PC-9 (cell line): Measurements from ENCODE around the gene NRXN2. TPM values are rescaled to one million over a fixed set of nuclear protein-coding genes. Genes with fewer than 3 reads are reported as not detected.
"Not testable (repeated sequence)": the region's sequence is repeated elsewhere in the genome, so short reads cannot be mapped to it uniquely, and the experiment has no call there.

ENCODE experiments used
- BruUV-seq: library from RNA; stranded (reverse); fragments of 400-500 nt; replicated peaks from 2 replicates; lab custom pipeline; 2021; lab: Mats Ljungman, UMichigan
- CTCF ChIA-PET: fragments of 300-600 bp; sonication (Branson Sonifier 250); formaldehyde crosslinking; loops from one replicate; lab custom pipeline; 2022; ENCODE audit warnings: antibody characterized with exemption; lab: Charles Lee
- POLR2A ChIA-PET: fragments of 300-600 bp; sonication (Branson Sonifier 250); formaldehyde crosslinking; loops from one replicate; lab custom pipeline; 2022; ENCODE audit warnings: antibody characterized with exemption; ENCODE audit not compliant: unreplicated experiment; lab: Charles Lee
- DNase-seq, 2 experiments: peaks; one replicate each; pipeline versions ENCODE4 v3.0.0 to v3.0.0-alpha.2; 2015 to 2022; ENCODE audit warnings: mixed read lengths in 1 of 2
- H2AFZ ChIP-seq: fragments of 200-600 bp; sonication (generic); 2 replicates; pipeline ENCODE4 v1.8.1; 2017; ENCODE audit warnings: antibody characterized with exemption
- H3F3A ChIP-seq: fragments of 200-600 bp; sonication (generic); 2 replicates; pipeline ENCODE4 v1.8.1; 2017; ENCODE audit warnings: antibody characterized with exemption, mild to moderate bottlenecking, low read depth; ENCODE audit not compliant: insufficient read depth
- H3K27ac ChIP-seq: fragments of 200-600 bp; sonication (generic); 2 replicates; pipeline ENCODE4 v1.6.1; 2016; ENCODE audit warnings: mixed run types
- H3K27me3 ChIP-seq: fragments of 200-600 bp; sonication (generic); 2 replicates; pipeline ENCODE4 v1.6.1; 2016; ENCODE audit warnings: low read depth, mixed run types; ENCODE audit not compliant: insufficient read depth
- H3K36me3 ChIP-seq: fragments of 200-600 bp; sonication (generic); 2 replicates; pipeline ENCODE4 v1.6.1; 2016; ENCODE audit warnings: low read depth, mixed run types
- H3K4me1 ChIP-seq: fragments of 200-600 bp; sonication (generic); replicated peaks from 2 replicates; pipeline ENCODE4 v1.6.1; 2016; ENCODE audit warnings: mixed run types; ENCODE audit not compliant: insufficient read depth
- H3K4me2 ChIP-seq: fragments of 200-600 bp; sonication (generic); 2 replicates; pipeline ENCODE4 v1.6.1; 2017; ENCODE audit warnings: mixed run types
- H3K4me3 ChIP-seq: fragments of 200-600 bp; sonication (generic); 2 replicates; pipeline ENCODE4 v1.6.1; 2016; ENCODE audit warnings: mixed run types
- H3K79me2 ChIP-seq: fragments of 200-600 bp; sonication (generic); 2 replicates; pipeline ENCODE4 v1.6.1; 2017; ENCODE audit warnings: low read depth, mixed run types
- H3K9me2 ChIP-seq: fragments of 200-600 bp; sonication (generic); 2 replicates; pipeline ENCODE4 v1.8.1; 2017; ENCODE audit warnings: mild to moderate bottlenecking; ENCODE audit not compliant: insufficient read depth
- H3K9me3 ChIP-seq: fragments of 200-600 bp; sonication (generic); 2 replicates; pipeline ENCODE4 v1.8.1; 2016; ENCODE audit warnings: low read depth; ENCODE audit not compliant: insufficient read depth
- H4K20me1 ChIP-seq: fragments of 200-600 bp; sonication (generic); 2 replicates; pipeline ENCODE4 v1.8.1; 2017; ENCODE audit not compliant: insufficient read depth
- EZH2 ChIP-seq: fragments of 200-600 bp; sonication (generic); IDR thresholded peaks from 2 replicates; pipeline ENCODE4 v1.8.0; 2017; ENCODE audit warnings: antibody characterized with exemption, low read depth
- intact Hi-C: fragments of 100-400 bp; cut with micrococcal nuclease; formaldehyde crosslinking; loops from one replicate; pipeline ENCODE4 v1.10.0; 2022; ENCODE audit not compliant: unreplicated experiment
- total RNA-seq: library from RNA; stranded (reverse); gene quantifications from 2 replicates; pipeline ENCODE4 v1.2.3, GENCODE V29; 2021
- TF ChIP-seq, protein P1 (sequence below): fragments of 200-600 bp; sonication (generic); conservative IDR thresholded peaks from 2 replicates; pipeline ENCODE4 v1.6.1; 2017; ENCODE audit warnings: mixed run types, antibody characterized with exemption, mild to moderate bottlenecking, moderate library complexity

NRXN2 gene
- total RNA-seq, 1 experiment from 2014 or later = not detected

GRCh38 chr11:64562723-64563351 is 160.2 kb downstream of the NRXN2 start:
- Histone ChIP-seq H4K20me1 (no peaks in the 10 kb centered on the region), H3K9me2 (no peaks in the 10 kb centered on the region), H3K27ac (no peak overlapping the region), H3K9me3 (no peaks in the 10 kb centered on the region), H3K4me2 (no peak overlapping the region), H3K79me2 (no peaks in the 10 kb centered on the region), H3K36me3 (no peaks in the 10 kb centered on the region), H3F3A (peaks cover 8% of the 10 kb centered on the region; the same call in 1 of the 2 replicates), H3K4me3 (no peak overlapping the region), H3K27me3 (no peaks in the 10 kb centered on the region), H2AFZ (no peak overlapping the region), H3K4me1 (peaks cover 11% of the 10 kb centered on the region)
- no peak for TF ChIP-seq EZH2
- TF ChIP-seq, protein P1, sequence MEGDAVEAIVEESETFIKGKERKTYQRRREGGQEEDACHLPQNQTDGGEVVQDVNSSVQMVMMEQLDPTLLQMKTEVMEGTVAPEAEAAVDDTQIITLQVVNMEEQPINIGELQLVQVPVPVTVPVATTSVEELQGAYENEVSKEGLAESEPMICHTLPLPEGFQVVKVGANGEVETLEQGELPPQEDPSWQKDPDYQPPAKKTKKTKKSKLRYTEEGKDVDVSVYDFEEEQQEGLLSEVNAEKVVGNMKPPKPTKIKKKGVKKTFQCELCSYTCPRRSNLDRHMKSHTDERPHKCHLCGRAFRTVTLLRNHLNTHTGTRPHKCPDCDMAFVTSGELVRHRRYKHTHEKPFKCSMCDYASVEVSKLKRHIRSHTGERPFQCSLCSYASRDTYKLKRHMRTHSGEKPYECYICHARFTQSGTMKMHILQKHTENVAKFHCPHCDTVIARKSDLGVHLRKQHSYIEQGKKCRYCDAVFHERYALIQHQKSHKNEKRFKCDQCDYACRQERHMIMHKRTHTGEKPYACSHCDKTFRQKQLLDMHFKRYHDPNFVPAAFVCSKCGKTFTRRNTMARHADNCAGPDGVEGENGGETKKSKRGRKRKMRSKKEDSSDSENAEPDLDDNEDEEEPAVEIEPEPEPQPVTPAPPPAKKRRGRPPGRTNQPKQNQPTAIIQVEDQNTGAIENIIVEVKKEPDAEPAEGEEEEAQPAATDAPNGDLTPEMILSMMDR = no peak
- CTCF ChIA-PET = no interaction called here
- BruUV-seq = no TSS peak
- no peak for DNase-seq
- intact Hi-C loops = no loop called here
- POLR2A ChIA-PET = no interaction called here

DNA sequence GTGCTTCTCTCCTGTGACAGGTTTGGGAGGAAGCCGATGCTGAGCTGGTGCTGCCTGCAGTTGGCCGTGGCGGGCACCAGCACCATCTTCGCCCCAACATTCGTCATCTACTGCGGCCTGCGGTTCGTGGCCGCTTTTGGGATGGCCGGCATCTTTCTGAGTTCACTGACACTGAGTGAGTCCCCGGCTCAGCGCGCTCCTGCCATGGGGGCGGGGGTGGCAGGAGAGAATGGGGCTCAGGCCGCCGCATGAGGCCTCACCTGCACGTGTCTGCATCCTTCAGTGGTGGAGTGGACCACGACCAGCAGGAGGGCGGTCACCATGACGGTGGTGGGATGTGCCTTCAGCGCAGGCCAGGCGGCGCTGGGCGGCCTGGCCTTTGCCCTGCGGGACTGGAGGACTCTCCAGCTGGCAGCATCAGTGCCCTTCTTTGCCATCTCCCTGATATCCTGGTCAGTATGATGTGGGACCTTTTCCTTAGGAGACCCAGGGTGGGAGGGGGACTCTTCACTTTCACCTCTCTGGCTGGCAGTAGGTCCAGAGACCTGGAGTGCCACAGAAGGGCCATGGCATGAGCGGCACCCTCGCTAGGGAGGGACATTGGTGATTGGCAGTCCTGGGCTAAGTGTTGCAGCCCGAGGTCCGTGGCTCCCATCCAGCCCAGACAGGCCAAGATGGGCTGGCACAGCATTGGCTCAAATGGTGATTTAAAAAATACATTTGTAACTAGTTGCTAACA is 160.8 kb downstream of the NRXN2 start:
- Histone ChIP-seq H3K4me2 (no peak overlapping the region), H3K4me3 (no peak overlapping the region), H2AFZ (no peak overlapping the region), H3K4me1 (peaks cover 11% of the 10 kb centered on the region), H3K79me2 (no peaks in the 10 kb centered on the region), H3K27ac (no peak overlapping the region), H3K9me3 (no peaks in the 10 kb centered on the region), H3K9me2 (no peaks in the 10 kb centered on the region), H3K27me3 (no peaks in the 10 kb centered on the region), H4K20me1 (no peaks in the 10 kb centered on the region), H3K36me3 (no peaks in the 10 kb centered on the region), H3F3A (peaks cover 8% of the 10 kb centered on the region; the same call in 1 of the 2 replicates)
- intact Hi-C loops = no loop called here
- POLR2A ChIA-PET = no interaction called here
- TF ChIP-seq, protein P1 = no peak
- TF ChIP-seq EZH2 = no peak
- BruUV-seq = no TSS peak
- no peak for DNase-seq
- CTCF ChIA-PET = interaction anchor here (0.6 kb wide), 1 partner anchor 191 kb away, joined by 6 read pairs; no protein-coding TSS in a partner anchor

DNA sequence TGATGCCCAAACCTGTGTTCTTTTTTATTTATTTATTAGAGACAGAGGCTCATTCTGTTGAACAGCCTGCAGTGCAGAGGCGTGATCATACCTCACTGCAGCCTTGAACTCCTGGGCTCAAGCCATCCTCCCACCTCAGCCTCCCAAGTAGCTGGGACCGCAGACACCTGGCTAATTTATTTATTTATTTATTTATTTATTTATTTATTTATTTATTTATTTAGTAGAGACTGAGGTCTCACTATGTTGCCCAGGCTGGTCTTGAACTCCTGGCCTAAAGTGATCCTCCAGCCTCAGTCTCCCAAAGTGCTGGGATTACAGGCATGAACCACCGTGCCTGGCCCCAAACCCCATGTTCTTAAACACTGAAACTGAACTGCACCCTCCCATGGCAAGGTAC is 161.6 kb downstream of the NRXN2 start:
- H3K9me2 ChIP-seq, DNase-seq, H4K20me1 ChIP-seq, H2AFZ ChIP-seq, H3K4me1 ChIP-seq, H3K27me3 ChIP-seq, intact Hi-C loops, H3K9me3 ChIP-seq, H3K4me2 ChIP-seq, H3K27ac ChIP-seq, H3F3A ChIP-seq, H3K36me3 ChIP-seq, BruUV-seq, POLR2A ChIA-PET, H3K79me2 ChIP-seq, H3K4me3 ChIP-seq: not testable (repeated sequence)
- CTCF ChIA-PET = interaction anchor here (0.6 kb wide), 1 partner anchor 191 kb away, joined by 6 read pairs; no protein-coding TSS in a partner anchor
